Measurements from ENCODE around the gene PYM1. TPM values are rescaled to one million over a fixed set of nuclear protein-coding genes. Genes with fewer than 3 reads are reported as not detected.

Gene PYM1
- total RNA-seq, 4 donors from 2014 or later: 8.2 to 26.8 (median 21.9) TPM

DNA sequence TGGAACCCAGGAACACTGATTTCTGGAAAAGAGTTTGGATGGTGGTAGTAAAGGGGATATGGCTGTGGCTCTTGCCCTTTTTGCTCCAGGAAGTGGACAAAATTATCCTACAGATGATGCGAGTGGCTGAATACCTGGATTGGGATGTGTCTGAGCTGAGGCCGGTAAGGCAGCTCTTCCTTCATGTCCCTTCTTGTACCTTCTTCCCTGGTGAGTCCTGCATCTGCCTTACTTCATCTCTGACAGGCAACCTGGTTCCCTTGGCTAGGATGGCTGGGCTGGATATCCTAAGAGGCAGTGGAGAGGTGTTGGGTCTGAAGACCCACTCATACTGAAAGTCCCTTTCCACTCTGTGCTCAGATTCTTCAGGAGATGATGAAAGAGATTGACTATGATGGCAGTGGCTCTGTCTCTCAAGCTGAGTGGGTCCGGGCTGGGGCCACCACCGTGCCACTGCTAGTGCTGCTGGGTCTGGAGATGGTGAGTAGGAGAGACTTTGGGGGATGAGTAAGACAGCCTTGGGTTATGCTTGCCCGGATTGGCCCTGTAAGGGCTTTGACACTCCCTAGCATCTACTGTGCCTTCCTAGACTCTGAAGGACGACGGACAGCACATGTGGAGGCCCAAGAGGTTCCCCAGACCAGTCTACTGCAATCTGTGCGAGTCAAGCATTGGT is 11.3 kb upstream of the PYM1 start:
- intact Hi-C loops (cut with DNase I; ENCODE audit: low total_unique reads): no loop called here
- no peak for DNase-seq
- no peak for TF ChIP-seq POLR2A (IDR thresholded peaks at IDR 0.05)
- TF ChIP-seq, protein P1, sequence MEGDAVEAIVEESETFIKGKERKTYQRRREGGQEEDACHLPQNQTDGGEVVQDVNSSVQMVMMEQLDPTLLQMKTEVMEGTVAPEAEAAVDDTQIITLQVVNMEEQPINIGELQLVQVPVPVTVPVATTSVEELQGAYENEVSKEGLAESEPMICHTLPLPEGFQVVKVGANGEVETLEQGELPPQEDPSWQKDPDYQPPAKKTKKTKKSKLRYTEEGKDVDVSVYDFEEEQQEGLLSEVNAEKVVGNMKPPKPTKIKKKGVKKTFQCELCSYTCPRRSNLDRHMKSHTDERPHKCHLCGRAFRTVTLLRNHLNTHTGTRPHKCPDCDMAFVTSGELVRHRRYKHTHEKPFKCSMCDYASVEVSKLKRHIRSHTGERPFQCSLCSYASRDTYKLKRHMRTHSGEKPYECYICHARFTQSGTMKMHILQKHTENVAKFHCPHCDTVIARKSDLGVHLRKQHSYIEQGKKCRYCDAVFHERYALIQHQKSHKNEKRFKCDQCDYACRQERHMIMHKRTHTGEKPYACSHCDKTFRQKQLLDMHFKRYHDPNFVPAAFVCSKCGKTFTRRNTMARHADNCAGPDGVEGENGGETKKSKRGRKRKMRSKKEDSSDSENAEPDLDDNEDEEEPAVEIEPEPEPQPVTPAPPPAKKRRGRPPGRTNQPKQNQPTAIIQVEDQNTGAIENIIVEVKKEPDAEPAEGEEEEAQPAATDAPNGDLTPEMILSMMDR (IDR thresholded peaks at IDR 0.05): no peak
- no peaks in the 10 kb centered on the region for H3K27me3 ChIP-seq
- no peaks in the 10 kb centered on the region for H3K36me3 ChIP-seq
- H3K4me3 ChIP-seq: no peak overlapping the region
- no peak overlapping the region for H3K27ac ChIP-seq
- H3K9me3 ChIP-seq: no peaks in the 10 kb centered on the region
- no peaks in the 10 kb centered on the region for H3K4me1 ChIP-seq

DNA sequence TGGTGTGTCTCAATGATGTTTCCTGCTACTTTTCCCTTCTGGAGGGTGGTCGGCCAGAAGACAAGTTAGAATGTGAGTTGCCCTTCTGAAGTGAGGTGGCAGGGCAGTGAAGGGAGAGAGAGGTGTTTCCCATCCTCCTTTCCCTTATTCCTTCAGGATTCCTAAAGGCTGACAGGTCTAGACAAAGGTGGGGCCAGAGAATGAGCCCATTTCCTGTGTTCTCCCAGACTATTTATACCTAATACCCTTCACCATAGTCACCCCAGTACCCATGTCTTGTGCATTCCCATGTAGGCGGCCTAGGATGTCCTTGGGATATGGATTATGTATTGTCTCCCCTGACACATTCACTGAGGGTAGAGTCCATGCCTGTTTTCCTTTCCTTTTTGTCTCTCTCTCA is 10.3 kb upstream of the PYM1 start:
- intact Hi-C loops (cut with DNase I; ENCODE audit: low total_unique reads): no loop called here
- Histone ChIP-seq H3K4me1 (peaks cover 0 to under 1% of the 10 kb centered on the region in 2 donors), H3K9me3 (no peaks in the 10 kb centered on the region), H3K36me3 (no peaks in the 10 kb centered on the region), H3K4me3 (no peak overlapping the region), H3K27ac (no peak overlapping the region), H3K27me3 (no peaks in the 10 kb centered on the region)
- no peak for TF ChIP-seq POLR2A (IDR thresholded peaks at IDR 0.05)
- TF ChIP-seq, protein P1 (IDR thresholded peaks at IDR 0.05): no peak
- no peak for DNase-seq

DNA sequence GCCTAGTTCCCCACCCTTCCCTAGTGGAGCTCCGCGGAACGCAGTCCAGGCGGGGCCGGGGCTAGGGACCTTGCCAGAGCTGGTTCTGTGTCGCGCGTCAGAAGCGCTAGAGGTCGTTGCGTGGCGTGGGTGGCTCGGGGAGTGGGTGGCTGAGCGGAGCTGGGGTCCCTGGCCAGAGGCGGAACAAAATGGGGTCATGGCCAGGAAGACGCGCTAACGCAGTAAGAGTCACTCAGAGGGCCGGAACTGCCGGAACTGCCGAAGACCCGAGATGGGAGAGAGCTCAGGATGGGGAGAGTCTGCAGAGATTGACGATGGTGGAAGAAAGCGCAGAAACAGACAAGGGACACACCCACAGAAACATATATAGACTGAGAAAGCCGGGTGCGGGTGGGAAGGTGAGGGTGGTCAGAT is 8.1 kb upstream of the PYM1 start:
- Histone ChIP-seq H3K4me1 (peaks cover 4% of the 10 kb centered on the region in 2 donors), H3K27me3 (no peaks in the 10 kb centered on the region), H3K27ac (peak overlapping the region; percentile 2 to 49), H3K36me3 (no peaks in the 10 kb centered on the region), H3K9me3 (no peaks in the 10 kb centered on the region), H3K4me3 (peak overlapping the region in 1 of 2 donors; percentile 21)
- intact Hi-C loops (cut with DNase I; ENCODE audit: low total_unique reads): no loop called here
- peak in 1 of 2 donors; percentile 52 for DNase-seq
- no peak for TF ChIP-seq POLR2A (IDR thresholded peaks at IDR 0.05)
- TF ChIP-seq, protein P1 (IDR thresholded peaks at IDR 0.05): no peak

DNA sequence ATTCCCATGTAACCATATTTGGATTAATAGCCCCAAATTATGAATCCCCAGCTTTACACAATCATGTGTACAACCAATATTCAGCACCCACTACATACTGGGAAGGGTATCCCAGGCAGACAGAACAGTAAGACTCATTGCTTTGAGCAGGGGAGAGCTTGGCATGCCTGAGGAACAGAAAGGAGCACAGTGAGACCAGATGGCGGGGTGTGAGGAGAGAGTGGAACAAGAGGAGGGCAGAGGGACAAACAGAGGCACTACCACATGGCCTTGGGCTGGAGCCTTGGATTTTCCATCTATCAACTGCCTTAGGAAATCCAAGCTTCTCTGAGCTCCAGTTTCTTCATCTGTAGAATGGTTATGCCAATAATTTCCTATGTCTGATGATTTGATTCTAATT is 7.1 kb upstream of the PYM1 start:
- intact Hi-C loops (cut with DNase I; ENCODE audit: low total_unique reads): loop anchor here (5.0 kb wide), 1 partner anchor 107 kb away; the partner anchor contains the start of gene DNAJC14
- H3K4me1 ChIP-seq: peaks cover 4% of the 10 kb centered on the region in 2 donors
- no peaks in the 10 kb centered on the region for H3K36me3 ChIP-seq
- H3K27me3 ChIP-seq: no peaks in the 10 kb centered on the region
- TF ChIP-seq POLR2A (IDR thresholded peaks at IDR 0.05): no peak
- TF ChIP-seq, protein P1 (IDR thresholded peaks at IDR 0.05): no peak
- DNase-seq: no peak
- H3K4me3 ChIP-seq: no peak overlapping the region
- no peak overlapping the region for H3K27ac ChIP-seq
- no peaks in the 10 kb centered on the region for H3K9me3 ChIP-seq
